Measurements from ENCODE around the gene NNMT. TPM values are rescaled to one million over a fixed set of nuclear protein-coding genes. Genes with fewer than 3 reads are reported as not detected.

NNMT gene
- total RNA-seq, 1 experiment from 2014 or later: not detected

GRCh38 chr11:114350022-114350421, 53.8 kb downstream of the NNMT start:
- no peak for DNase-seq
- Histone ChIP-seq H3K36me3 (replicated peaks; ENCODE audit: control insufficient read depth, insufficient read depth, low read length) (no peaks in the 10 kb centered on the region), H3K27me3 (ENCODE audit: control insufficient read depth, insufficient read depth, low read length) (no peaks in the 10 kb centered on the region), H3K4me3 (ENCODE audit: insufficient read depth, low read depth, low read length) (no peak overlapping the region)

- H3K27me3 ChIP-seq (ENCODE audit: control insufficient read depth, insufficient read depth, low read length): no peaks in the 10 kb centered on the region
- H3K4me3 ChIP-seq (ENCODE audit: insufficient read depth, low read depth, low read length): no peak overlapping the region
- no peak for DNase-seq
- no peaks in the 10 kb centered on the region for H3K36me3 ChIP-seq (replicated peaks; ENCODE audit: control insufficient read depth, insufficient read depth, low read length)
These were observed 57.2 kb downstream of the NNMT start for GRCh38 chr11:114353443-114353842.

GRCh38 chr11:114354076-114354475, 57.9 kb downstream of the NNMT start:
- Histone ChIP-seq H3K4me3 (ENCODE audit: insufficient read depth, low read depth, low read length) (no peak overlapping the region), H3K27me3 (ENCODE audit: control insufficient read depth, insufficient read depth, low read length) (no peaks in the 10 kb centered on the region), H3K36me3 (replicated peaks; ENCODE audit: control insufficient read depth, insufficient read depth, low read length) (no peaks in the 10 kb centered on the region)
- no peak for DNase-seq

- no peak for DNase-seq
- Histone ChIP-seq H3K27me3 (ENCODE audit: control insufficient read depth, insufficient read depth, low read length) (no peaks in the 10 kb centered on the region), H3K36me3 (replicated peaks; ENCODE audit: control insufficient read depth, insufficient read depth, low read length) (no peaks in the 10 kb centered on the region), H3K4me3 (ENCODE audit: insufficient read depth, low read depth, low read length) (no peak overlapping the region)
These were observed 62.5 kb downstream of the NNMT start for GRCh38 chr11:114358716-114359115.

- no peaks in the 10 kb centered on the region for H3K36me3 ChIP-seq (replicated peaks; ENCODE audit: control insufficient read depth, insufficient read depth, low read length)
- no peak overlapping the region for H3K4me3 ChIP-seq (ENCODE audit: insufficient read depth, low read depth, low read length)
- H3K27me3 ChIP-seq (ENCODE audit: control insufficient read depth, insufficient read depth, low read length): no peaks in the 10 kb centered on the region
- no peak for DNase-seq
These were observed 63.1 kb downstream of the NNMT start for GRCh38 chr11:114359342-114359741.

GRCh38 chr11:114362326-114362725, 66.1 kb downstream of the NNMT start:
- Histone ChIP-seq H3K36me3 (replicated peaks; ENCODE audit: control insufficient read depth, insufficient read depth, low read length) (no peaks in the 10 kb centered on the region), H3K4me3 (ENCODE audit: insufficient read depth, low read depth, low read length) (no peak overlapping the region), H3K27me3 (ENCODE audit: control insufficient read depth, insufficient read depth, low read length) (no peaks in the 10 kb centered on the region)
- no peak for DNase-seq

GRCh38 chr11:114362958-114363357, 66.8 kb downstream of the NNMT start:
- no peak overlapping the region for H3K4me3 ChIP-seq (ENCODE audit: insufficient read depth, low read depth, low read length)

More at GRCh38 chr11:114362958-114363357, 66.8 kb downstream of the NNMT start:
- DNase-seq: peak; percentile 36
- no peaks in the 10 kb centered on the region for H3K27me3 ChIP-seq (ENCODE audit: control insufficient read depth, insufficient read depth, low read length)
- H3K36me3 ChIP-seq (replicated peaks; ENCODE audit: control insufficient read depth, insufficient read depth, low read length): no peaks in the 10 kb centered on the region

Other genes starting within 250 kb of the NNMT start
- gene ZBTB16, start 236.7 kb upstream of the NNMT start, total RNA-seq (2014; rRNA removed; shearing (Covaris generic)): not detected in 2 replicates
- gene C11orf71, start 104.1 kb downstream of the NNMT start, total RNA-seq (2014; rRNA removed; shearing (Covaris generic)): 5.8 and 11.1 TPM in 2 replicates
- gene RBM7, start 104.3 kb downstream of the NNMT start, total RNA-seq (2014; rRNA removed; shearing (Covaris generic)): 30.0 and 43.3 TPM in 2 replicates
- gene REXO2, start 143.1 kb downstream of the NNMT start, total RNA-seq (2014; rRNA removed; shearing (Covaris generic)): 116 and 122 TPM in 2 replicates